C4-2B (cell line): Measurements from ENCODE around the gene CDC42SE2.

Experiments
- ZFX ChIP-seq: fragments of 450-650 bp; IDR thresholded peaks from 2 replicates; pipeline ENCODE4 v1.6.1; 2017
- TF ChIP-seq, protein P1 (sequence below): fragments of 450-650 bp; conservative IDR thresholded peaks from 2 replicates; pipeline ENCODE4 v1.5.1; 2017; ENCODE audit warnings: mild to moderate bottlenecking

DNA sequence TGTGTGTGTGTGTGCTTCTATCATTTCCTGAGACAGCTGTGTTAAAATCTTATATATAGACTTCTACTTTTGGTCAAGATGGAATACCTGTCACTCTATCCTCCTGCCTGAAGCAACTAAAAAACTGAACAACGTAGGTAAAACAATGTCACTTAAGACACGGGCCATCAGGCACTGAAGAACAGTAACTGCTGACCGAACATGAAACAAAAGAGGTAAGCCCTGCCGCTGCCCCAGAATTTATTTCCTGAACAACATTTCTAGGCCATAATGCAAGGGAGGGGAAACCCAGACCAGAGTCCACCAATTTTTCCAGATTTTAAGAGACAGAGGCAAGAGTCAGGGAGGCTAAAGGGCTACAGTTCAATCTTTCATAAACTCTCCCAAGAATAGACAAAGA is 156.0 kb downstream of the CDC42SE2 start:
- TF ChIP-seq, protein P1, sequence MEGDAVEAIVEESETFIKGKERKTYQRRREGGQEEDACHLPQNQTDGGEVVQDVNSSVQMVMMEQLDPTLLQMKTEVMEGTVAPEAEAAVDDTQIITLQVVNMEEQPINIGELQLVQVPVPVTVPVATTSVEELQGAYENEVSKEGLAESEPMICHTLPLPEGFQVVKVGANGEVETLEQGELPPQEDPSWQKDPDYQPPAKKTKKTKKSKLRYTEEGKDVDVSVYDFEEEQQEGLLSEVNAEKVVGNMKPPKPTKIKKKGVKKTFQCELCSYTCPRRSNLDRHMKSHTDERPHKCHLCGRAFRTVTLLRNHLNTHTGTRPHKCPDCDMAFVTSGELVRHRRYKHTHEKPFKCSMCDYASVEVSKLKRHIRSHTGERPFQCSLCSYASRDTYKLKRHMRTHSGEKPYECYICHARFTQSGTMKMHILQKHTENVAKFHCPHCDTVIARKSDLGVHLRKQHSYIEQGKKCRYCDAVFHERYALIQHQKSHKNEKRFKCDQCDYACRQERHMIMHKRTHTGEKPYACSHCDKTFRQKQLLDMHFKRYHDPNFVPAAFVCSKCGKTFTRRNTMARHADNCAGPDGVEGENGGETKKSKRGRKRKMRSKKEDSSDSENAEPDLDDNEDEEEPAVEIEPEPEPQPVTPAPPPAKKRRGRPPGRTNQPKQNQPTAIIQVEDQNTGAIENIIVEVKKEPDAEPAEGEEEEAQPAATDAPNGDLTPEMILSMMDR, result no peak
- TF ChIP-seq ZFX, result no peak
